ENCODE measurements around the gene HMCN1.

Gene HMCN1

GRCh38 chr1:185843297-185843869, 109.2 kb downstream of the HMCN1 start:
- TF ChIP-seq TAF1 (IDR thresholded peaks at IDR 0.05; ENCODE audit: borderline replicate concordance, insufficient read depth, low read length) (no peak), POLR2AphosphoS5 (IDR thresholded peaks at IDR 0.05; ENCODE audit: low read depth, low read length) (no peak), REST (IDR thresholded peaks at IDR 0.05; ENCODE audit: insufficient read depth in 1 of 2, low read depth in 2 of 2, low read length in 2 of 2) (no peak), FOXP2 (optimal IDR thresholded peaks at IDR 0.05; ENCODE audit: borderline replicate concordance, extremely low read depth, extremely low read length, insufficient read depth) (no peak), SIN3A (IDR thresholded peaks at IDR 0.05; ENCODE audit: borderline replicate concordance, insufficient read depth, low read length) (no peak)

GRCh38 chr1:185843986-185844385, 109.8 kb downstream of the HMCN1 start:
- TF ChIP-seq FOXP2 (optimal IDR thresholded peaks at IDR 0.05; ENCODE audit: borderline replicate concordance, extremely low read depth, extremely low read length, insufficient read depth) (no peak), POLR2AphosphoS5 (IDR thresholded peaks at IDR 0.05; ENCODE audit: low read depth, low read length) (no peak), SIN3A (IDR thresholded peaks at IDR 0.05; ENCODE audit: borderline replicate concordance, insufficient read depth, low read length) (no peak), TAF1 (IDR thresholded peaks at IDR 0.05; ENCODE audit: borderline replicate concordance, insufficient read depth, low read length) (no peak), REST (IDR thresholded peaks at IDR 0.05; ENCODE audit: insufficient read depth in 1 of 2, low read depth in 2 of 2, low read length in 2 of 2) (no peak)

- TF ChIP-seq TAF1 (IDR thresholded peaks at IDR 0.05; ENCODE audit: borderline replicate concordance, insufficient read depth, low read length) (no peak), FOXP2 (optimal IDR thresholded peaks at IDR 0.05; ENCODE audit: borderline replicate concordance, extremely low read depth, extremely low read length, insufficient read depth) (no peak), POLR2AphosphoS5 (IDR thresholded peaks at IDR 0.05; ENCODE audit: low read depth, low read length) (no peak), REST (IDR thresholded peaks at IDR 0.05; ENCODE audit: insufficient read depth in 1 of 2, low read depth in 2 of 2, low read length in 2 of 2) (no peak), SIN3A (IDR thresholded peaks at IDR 0.05; ENCODE audit: borderline replicate concordance, insufficient read depth, low read length) (no peak)
Measured at GRCh38 chr1:185846672-185847444, 112.7 kb downstream of the HMCN1 start.

- TF ChIP-seq TAF1 (IDR thresholded peaks at IDR 0.05; ENCODE audit: borderline replicate concordance, insufficient read depth, low read length), result no peak
Measured at GRCh38 chr1:185849014-185849413, 114.8 kb downstream of the HMCN1 start.

- TF ChIP-seq REST (IDR thresholded peaks at IDR 0.05; ENCODE audit: insufficient read depth in 1 of 2, low read depth in 2 of 2, low read length in 2 of 2) (no peak), POLR2AphosphoS5 (IDR thresholded peaks at IDR 0.05; ENCODE audit: low read depth, low read length) (no peak), FOXP2 (optimal IDR thresholded peaks at IDR 0.05; ENCODE audit: borderline replicate concordance, extremely low read depth, extremely low read length, insufficient read depth) (no peak), TAF1 (IDR thresholded peaks at IDR 0.05; ENCODE audit: borderline replicate concordance, insufficient read depth, low read length) (no peak), SIN3A (IDR thresholded peaks at IDR 0.05; ENCODE audit: borderline replicate concordance, insufficient read depth, low read length) (no peak)
Measured at GRCh38 chr1:185850366-185850765, 116.2 kb downstream of the HMCN1 start.
